HG02763 (cell line): ENCODE data around the gene CDH20.
A peak's percentile ranks its signal among the peaks of the same experiment; 100 is the strongest.

ENCODE experiments used
- ATAC-seq: cut with Tn5 transposase; IDR thresholded peaks from one replicate; pipeline ENCODE4 v1.9.1; 2021; ENCODE audit warnings: mild to moderate bottlenecking, moderate library complexity; ENCODE audit not compliant: unreplicated experiment

CDH20 gene

DNA sequence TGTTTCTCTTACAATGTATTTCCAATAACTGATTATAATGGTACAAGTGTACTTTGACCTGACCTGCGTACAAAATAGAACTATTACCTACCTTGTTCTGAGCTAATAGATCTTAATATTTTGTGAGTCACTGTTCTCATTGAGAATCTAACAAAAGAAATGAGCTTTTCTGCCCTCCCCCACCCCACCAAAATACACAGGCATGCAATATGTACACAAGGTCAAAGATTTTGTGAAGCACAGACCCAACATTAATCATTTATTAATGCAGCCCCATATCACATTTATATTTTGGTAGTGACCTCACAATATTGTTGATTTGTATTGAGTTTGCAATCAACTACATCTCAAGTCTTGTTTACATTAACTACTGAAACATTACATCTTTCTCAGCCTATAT, 86.5 kb downstream of the CDH20 start:
- ATAC-seq = no peak

DNA sequence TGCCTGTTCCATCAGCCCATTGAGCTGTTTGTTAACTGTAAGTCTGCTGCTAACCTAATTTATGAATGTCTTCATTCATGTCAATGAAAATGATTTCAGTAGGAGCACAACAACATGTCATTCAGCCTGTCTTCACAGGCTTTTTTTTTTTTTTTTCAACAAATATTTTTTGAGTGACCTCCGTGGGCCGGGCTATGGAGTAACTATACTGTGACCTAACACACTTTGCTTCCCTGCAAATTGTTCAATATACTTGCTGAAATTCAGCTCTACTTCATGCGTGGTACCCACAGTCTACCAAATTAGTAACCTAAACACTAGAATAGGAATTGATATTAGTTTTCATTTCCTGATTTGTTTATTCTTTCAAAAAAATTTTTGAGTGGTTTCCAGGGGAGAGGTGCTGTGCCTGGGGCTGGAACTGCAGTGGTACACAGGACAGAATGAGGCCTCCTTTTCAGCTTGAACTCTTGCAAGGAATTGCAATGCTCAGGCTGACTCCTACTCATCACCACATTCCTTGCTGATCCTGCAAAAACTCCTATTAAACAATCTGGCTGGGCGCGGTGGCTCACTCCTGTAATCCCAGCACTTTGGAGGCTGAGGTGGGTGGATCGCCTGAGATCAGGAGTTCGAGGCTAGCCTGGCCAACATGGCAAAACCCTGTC, 87.1 kb downstream of the CDH20 start:
- ATAC-seq = no peak

DNA sequence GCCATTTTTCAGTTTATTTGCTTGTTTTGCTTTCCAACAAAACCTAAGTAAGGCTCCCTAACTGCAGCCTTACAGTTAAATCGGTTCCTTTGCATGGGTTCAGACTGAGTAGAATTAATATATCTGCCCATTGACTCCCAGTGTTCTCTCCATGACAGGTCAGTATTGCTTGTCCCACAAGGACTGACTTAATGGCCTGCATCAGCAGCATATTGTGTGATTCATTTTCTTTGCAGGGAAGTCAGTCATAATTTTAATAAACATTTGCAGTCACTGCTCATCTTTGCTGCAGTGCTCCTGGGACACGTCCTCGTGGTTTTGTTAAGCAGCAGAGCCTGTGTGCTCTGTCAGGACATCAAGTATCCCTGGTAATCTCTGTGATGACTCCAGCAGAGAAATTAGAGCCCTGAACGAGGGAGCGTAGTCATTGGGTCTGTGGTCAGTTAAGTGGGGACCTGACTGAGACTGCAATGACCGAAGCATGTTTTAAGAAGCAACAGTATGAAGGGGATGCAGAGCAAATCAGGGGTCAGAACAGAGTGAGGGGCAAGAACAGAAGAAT, 93.3 kb downstream of the CDH20 start:
- no peak for ATAC-seq

DNA sequence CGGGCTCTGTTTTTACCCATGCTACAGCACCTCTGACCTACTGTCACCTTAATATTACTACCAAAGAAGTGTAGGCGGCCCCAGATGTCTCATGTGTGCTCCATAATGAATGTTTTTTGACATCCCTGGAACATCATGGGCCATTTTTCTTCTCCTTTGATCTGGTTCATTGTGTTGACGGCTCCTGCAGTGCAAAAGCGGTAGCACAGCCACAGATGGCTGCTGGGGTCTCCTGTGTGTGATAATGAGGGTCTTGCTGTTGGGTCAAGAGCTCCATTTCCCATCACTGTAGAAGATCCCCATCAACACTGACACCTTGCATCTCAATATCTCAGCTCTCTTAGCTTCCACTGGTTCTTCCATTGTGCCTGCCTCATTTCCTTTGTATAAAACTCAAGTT, 95.0 kb downstream of the CDH20 start:
- ATAC-seq = no peak

DNA sequence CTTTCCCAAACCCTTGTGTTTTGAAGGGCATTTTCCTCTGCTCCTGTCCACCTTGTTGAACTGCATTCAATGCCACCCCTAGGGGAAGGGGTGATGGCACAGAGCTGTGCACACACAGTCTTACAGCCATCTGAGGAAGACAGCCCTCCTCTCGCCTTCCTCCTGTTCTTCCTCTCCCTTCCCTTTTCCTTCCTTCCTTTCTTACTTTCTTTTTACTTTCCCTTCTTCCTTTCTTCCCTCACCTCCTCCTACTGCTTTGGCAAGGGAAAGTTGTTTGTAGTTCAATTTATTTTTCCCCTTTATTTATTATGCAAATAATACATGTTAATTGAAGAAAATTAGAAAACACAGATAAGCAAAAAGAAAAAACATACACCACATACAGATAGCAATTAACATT, 99.4 kb downstream of the CDH20 start:
- no peak for ATAC-seq

DNA sequence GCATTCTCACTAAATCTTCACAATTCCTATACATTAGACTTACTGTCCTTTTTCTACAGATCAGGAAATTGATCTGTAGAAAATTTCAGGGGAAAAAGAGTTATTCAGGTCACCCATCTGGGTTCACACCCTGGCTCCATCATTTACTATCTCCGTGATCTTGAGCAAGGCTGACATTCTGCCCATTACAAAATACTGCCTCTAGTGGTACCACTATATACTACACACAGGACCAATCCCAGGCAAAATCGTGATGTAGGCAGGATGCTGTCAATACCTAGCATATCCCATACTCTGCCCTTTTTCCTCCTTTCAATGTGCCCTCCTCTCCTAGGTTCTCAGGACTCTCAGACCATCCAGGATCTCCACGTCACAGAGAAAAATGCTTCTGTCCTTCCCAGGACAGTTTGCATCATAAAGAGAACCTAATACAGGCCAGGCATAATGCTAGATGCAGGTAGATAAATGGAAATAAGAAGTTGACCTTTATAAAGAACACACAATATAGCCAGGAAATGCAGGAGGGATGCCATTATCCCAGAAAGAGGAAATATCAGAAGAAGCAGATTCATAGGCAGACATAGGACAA, 101.9 kb downstream of the CDH20 start:
- ATAC-seq = peak; percentile 82

DNA sequence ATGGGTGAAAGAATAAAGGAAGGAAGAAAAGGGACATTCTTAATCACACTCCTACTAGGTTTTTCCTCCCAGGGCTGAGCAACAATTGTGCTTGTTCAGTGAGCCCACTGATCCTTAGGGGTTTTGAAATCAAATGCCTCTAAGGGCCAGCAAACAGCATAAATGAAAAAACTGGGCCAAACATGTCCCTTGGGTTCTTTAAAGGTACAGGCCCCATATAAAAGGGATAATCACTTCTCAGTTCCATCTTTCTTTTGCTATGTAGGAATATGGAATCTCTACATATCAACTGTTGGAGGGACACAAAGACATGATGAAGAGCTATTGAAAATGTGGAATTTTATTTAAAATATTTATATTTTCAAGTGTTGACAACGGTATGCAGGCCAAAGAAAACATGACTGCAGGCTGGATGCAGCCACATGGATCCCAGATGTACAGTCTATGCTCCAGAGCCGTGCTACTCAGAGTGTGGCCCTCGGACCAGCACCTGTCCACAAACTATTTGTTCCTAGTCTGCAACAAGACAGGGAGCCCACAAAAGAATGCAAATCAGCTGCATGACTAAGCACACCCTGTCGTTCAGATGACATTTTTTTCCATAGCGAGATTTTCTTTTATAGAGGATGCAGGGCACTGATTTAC, 110.0 kb downstream of the CDH20 start:
- no peak for ATAC-seq

DNA sequence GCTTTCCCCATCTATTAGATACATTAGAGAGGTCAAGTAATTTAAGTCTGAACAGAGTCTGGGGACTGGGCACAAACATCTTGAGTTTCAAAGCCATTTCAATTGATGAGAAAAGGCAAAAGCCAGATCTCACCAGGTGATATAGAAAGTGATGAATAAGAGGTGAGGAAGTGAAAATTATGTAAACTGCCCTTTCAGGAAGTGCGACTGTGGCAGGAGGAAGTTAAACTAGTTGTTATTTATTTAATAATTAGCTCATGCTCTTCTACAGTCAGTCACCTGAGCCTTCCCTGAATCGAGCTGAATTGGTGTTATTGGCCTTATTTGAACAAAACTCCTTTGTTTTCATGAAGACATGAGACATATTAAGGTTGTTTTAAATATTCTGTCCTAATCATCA, 115.1 kb downstream of the CDH20 start:
- ATAC-seq = peak; percentile 90

DNA sequence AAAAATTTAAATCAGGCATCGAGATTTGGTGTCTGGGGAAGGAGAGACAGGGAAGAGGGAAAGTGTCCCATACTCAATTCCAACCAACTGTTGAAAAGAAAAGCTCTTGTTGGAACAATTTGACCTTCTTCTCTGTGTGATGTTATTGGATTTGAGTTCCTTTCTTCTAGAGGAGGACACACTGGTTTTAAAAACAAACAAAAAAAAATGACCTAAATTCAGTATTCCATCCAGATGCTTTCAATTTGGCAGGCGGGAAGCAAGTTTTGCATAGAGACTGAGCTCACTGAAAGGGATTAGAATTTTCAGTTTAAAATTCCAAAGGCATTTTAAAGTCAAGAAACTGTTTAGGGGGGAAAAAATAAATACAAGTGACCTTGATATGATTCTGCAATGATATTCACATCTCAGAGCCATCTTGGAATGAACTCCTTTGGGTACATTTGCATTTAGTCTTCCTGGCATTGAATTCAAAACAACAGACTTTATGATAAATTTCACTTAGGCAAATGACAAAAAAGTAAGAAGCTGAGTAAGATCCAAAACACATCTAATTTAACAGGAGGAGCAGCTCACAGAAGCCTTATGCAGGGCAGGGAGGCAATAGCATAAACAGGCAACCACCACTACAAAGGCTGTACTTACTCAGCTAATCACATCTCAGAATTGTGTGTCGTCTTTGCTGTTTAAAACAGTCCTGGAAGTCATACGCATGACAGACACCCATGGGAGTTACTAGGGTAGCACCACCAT, 126.8 kb downstream of the CDH20 start:
- ATAC-seq = no peak

DNA sequence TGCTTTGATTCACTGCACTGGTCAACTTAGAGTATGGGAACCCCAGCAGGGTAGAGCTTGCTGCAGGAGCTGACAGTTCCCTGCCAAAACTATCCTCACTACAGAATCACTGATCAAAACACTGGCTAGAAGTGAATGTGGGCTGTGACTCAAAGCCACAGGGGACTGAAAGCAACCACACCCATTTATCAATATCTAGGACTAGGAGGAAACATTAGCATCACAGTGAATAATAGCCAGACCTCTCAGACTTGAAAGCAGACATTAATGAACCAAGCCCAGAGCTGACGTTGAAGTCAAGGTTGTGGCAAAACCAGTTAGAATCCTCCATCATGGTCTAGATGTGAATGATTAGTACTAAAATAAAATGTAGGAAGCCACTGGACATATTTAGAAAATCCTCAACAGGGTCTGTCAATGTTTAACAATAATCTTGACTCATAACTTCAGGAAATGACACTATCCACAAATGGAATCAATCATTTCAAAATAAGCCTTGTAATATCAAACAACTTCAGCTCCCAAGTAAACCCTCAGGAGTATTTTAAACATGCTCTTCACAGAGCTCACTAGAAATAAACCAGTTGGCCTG, 131.4 kb downstream of the CDH20 start:
- ATAC-seq = no peak

DNA sequence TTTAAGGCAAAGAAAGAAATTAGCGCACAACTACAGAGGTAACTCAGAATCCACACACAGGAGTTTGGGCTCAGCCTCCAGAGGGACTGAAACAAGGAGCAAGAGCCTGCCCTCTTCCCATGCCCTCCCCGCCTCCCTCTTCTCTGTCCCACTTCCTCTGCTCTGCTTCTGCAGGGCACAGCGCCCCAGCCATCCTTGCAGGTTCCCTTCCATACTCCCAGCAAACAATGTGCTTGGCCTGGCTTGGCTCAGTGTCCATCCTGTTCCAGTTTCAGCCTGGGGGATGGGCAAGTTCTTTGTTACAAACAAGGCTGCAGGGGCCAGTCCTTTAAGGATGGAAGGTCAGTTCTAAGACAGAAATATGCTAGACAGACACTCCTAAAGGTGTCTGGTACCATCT, 133.5 kb downstream of the CDH20 start:
- no peak for ATAC-seq

DNA sequence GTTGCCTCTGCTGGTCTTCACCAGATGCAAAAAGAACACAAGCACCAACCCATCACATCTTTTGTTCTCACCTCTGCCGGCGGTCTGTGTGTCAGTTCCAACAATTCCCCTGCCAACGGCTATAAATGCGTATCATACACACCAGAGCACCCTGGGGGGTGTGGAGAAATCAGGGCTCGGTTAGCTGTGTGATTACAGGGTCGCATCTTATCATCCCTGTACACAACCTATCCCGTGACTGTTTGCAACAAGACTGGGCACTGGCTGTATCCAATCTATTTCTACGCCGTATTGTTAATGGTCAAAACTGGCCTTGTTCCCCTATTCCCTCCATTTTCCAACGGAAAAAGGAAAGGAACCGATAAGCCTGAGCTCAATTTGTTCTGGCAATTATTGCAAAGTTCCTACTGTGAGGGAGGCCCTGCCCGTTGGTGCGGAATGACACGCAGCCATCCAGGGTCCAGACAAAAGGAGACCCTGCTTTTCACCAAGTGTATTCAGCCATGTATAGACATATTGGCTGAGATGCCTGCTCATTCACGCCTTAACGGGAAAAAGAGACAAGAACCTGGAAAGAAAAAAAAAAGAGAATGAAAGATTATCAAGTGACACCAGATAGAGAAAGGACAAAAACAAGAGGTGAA, 136.9 kb downstream of the CDH20 start:
- ATAC-seq = no peak

DNA sequence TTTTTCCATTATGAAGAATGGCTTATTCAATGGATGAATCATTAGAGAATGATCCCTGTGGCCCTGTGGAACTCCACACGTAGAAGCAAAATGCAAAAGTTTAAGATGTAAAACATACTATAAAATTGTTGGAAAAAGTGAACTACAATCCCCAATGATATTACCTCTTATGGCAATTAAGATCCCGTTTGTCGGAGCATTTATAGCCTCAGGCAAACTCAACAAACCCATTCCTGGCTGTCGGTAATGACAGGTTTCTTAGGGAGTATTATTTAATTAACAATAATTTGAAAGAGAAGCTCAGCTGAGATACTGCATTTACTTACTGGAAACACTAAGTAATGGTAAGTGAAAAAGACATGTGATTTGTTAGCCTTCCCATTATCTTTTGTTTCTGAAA, 138.3 kb downstream of the CDH20 start:
- no peak for ATAC-seq

DNA sequence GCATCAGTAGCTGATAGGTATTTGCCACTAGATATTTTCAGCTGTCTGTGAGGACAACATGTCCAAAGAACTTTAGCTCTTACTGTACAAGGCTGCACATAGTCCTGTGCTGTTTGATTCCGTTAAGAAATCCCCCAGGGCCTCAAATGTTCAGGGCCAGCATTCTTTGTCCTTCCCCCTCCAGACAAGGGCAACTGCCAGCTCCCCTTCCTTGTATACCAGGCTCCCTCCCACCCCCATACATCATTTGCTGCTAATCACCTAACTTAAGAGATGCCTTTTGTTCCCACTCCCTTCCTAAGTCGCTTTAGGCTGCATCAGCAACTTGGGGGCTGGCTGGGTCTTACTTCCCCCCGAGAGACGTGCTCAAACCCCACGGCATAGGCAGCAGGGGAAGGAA, 138.7 kb downstream of the CDH20 start:
- ATAC-seq = no peak

DNA sequence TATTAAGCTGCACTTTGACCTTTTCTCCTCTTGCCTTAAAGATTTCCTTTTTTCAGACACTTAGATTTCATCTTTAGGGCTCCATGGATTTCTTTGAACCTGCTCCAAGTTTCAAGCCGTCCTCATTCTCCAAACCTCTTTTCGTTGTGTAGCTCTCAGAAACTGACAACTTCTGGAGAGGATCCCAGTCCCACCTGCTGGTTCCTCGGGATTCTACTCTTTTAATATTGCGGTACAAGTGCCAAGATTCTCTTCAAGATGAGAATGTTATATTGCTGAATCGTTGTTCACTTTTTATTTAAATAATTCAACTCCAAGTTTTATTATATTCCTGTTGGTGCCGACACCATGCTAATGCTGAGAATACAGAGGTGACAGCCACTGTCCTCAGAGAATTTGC, 141.1 kb downstream of the CDH20 start:
- ATAC-seq = no peak

DNA sequence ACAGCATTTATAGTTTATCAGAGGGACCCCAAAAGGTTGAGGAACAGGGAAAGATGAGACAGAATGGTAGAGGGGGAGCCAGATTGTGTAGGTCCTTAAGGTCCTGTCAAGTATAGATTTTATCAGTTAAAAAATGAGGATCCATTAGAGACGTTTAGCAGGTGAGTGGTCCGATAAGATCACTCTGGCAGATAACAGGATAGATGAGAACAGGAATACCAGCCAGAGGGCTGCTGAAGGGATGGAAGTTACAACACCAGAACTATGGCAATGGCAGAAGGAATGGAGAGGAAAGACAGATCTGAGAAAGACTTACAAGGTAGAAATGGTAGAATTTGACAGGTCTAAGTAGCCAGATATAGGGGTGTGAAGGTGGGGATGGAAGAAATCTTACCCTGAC, 141.7 kb downstream of the CDH20 start:
- no peak for ATAC-seq

DNA sequence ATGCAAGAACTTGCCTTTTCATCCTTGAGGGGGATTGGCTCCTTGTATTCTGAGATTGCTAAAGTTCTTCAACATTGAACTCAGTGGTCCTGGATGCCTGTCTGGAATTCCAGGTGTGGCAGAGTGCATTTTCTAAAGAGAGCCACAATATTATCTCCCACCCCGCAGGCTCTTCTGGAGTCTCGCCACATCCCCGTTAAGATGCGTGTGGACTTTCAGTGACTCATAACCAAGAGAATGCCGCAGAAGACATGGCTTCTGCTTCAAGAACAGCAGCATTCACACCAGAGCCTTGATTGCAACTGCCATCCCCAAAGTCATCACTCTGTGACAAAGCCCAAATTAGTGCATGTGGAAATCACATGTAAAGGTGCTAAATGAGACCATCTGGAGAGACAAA, 142.7 kb downstream of the CDH20 start:
- no peak for ATAC-seq

DNA sequence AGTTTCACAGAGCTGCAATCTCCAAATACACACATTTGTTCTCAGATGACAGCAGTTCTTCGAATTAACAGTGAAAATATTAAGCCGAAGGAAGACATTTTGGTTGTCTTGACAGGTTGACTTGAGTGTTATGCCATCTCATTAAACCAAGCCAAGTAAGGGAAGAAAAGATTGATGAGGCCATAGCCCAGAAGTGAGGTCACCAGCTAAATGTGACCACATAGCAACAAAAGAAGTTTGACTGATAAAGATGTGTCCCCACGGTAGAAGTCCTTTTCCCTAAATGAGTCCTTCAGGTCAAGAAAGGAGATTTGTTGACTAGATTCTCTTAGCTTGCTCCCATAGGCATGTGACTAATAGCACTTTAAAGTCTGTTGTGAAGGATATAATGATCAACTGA, 156.1 kb downstream of the CDH20 start:
- ATAC-seq = no peak

DNA sequence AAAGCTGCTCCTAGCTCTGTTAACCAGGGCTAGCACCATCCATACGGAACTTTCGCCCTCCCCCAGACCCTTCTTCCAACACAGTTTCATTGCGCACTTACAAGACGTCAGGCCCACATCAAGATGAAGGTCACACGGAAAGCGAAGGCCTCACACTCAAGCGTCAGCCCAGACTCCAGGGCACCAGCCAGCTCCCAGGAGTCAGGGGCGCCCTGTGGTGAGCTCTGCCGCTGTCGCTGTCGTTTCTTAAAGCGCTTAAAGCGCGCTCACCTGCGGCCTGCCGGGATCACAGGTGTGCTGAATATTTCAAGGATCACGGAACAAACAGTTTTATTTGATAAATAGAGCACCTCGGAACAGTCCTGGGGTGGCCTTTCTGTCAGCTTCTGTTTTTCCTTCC, 163.1 kb downstream of the CDH20 start:
- no peak for ATAC-seq

DNA sequence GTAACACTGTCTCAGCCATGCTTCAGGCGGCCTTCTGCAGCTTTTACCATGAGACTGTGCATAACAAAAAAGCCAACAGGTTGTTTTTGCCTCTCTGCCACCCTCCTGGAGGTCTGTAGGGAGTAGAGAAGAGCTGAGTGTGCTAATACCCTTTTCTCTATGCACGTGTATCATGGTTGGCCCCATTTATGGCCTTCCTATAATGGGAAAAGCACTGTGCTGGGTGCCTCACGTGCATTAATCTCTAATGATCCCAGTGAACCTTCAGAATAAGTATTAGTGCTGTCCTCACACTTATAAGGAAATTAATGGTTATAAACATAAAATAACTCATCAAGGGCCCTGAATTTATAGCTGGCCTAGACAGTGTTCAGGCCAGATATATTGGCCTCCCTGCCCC, 164.2 kb downstream of the CDH20 start:
- ATAC-seq = no peak

DNA sequence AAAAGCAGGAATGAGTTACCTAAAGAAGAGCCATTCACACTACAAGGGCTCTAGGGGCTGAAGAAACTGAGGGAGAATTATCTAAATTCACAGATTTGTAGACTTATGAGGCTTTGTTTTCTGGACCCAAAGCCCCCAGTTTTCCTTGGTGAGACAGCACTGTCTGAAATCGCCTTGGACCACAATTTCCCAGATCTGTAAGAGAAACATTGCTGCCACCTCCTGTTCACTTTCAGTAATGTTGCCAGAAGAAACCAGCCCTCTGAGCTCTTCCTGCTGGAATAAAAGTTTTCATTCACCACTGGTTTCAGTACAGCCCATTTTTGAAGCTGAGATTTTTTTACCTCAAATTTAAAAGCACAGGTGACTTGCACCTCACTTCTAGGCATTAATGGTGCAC, 169.2 kb downstream of the CDH20 start:
- ATAC-seq = no peak
